ENCODE measurements around the gene LCE3A. TPM values are rescaled to one million over a fixed set of nuclear protein-coding genes. Genes with fewer than 3 reads are reported as not detected.

Gene LCE3A
- total RNA-seq, 1 experiment from 2014 or later: not detected

DNA sequence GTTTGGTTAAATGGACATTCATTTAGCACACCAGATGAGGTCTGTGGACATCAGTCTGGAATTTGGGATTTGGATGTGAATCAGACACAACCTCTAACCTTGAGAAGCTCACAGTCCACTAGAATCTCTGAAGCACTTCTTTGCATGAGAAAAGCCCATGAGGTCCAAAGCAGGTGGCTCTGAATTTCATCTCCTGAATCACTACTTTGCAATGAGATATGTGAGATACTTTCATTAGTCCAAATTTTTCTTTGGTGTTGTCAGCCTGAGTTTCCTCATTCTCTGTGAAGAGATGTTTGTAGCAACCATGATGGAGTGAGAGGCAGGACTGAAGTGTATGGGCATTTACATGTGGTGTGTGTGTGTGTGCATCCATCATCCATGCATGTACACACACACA lies 23.8 kb upstream of the LCE3A start:
- Histone ChIP-seq H3K27me3 (ENCODE audit: insufficient read depth, low read length) (peaks cover 46% of the 10 kb centered on the region), H3K4me2 (ENCODE audit: low read length) (no peak overlapping the region), H4K20me1 (ENCODE audit: insufficient read depth) (no peaks in the 10 kb centered on the region), H3K9me3 (ENCODE audit: control insufficient read depth in 1 of 2, insufficient read depth in 1 of 2, low read depth in 1 of 2, low read length in 2 of 2) (no peaks in the 10 kb centered on the region), H3K9ac (ENCODE audit: low read length) (no peak overlapping the region), H3K4me3 (replicated peaks in 1 of 2; ENCODE audit: low read depth in 1 of 2, low read length in 2 of 2) (no peak overlapping the region), H2AFZ (ENCODE audit: low read depth, low read length, poor library complexity, severe bottlenecking) (no peak overlapping the region), H3K27ac (ENCODE audit: low read depth, low read length) (no peak overlapping the region), H3K36me3 (ENCODE audit: control insufficient read depth in 1 of 2, insufficient read depth in 2 of 2, low read length in 2 of 2) (no peaks in the 10 kb centered on the region), H3K79me2 (ENCODE audit: insufficient read depth, low read length) (no peaks in the 10 kb centered on the region), H3K9me2 (ENCODE audit: insufficient read depth) (no peaks in the 10 kb centered on the region), H3K4me1 (ENCODE audit: control insufficient read depth in 1 of 2, insufficient read depth in 2 of 2, low read length in 2 of 2) (no peaks in the 10 kb centered on the region)
- POLR2A ChIA-PET: no interaction called here
- TF ChIP-seq POLR2AphosphoS5 (IDR thresholded peaks at IDR 0.05; ENCODE audit: low read depth, low read length) (no peak), TCF7L2 (IDR thresholded peaks at IDR 0.05; ENCODE audit: borderline replicate concordance, extremely low read depth, insufficient read depth, insufficient read length) (no peak), SIN3A (IDR thresholded peaks at IDR 0.05; ENCODE audit: low read depth) (no peak), ZFX (IDR thresholded peaks at IDR 0.05) (no peak), EGR1 (IDR thresholded peaks at IDR 0.05; ENCODE audit: low read depth) (no peak), ELF1 (IDR thresholded peaks at IDR 0.05; ENCODE audit: borderline replicate concordance, low read depth) (no peak), POLR2A (IDR thresholded peaks at IDR 0.05; ENCODE audit: borderline replicate concordance, extremely low read depth, insufficient read depth, insufficient read length) (no peak), RAD21 (IDR thresholded peaks at IDR 0.05; ENCODE audit: low read depth) (no peak), YY1 (IDR thresholded peaks at IDR 0.05; ENCODE audit: extremely low read depth, insufficient replicate concordance, low read depth, low read length) (no peak), EZH2phosphoT487 (IDR thresholded peaks at IDR 0.05; ENCODE audit: borderline replicate concordance) (no peak), JUND (IDR thresholded peaks at IDR 0.05) (no peak), SRF (IDR thresholded peaks at IDR 0.05; ENCODE audit: low read depth) (no peak)
- TF ChIP-seq, protein P1, sequence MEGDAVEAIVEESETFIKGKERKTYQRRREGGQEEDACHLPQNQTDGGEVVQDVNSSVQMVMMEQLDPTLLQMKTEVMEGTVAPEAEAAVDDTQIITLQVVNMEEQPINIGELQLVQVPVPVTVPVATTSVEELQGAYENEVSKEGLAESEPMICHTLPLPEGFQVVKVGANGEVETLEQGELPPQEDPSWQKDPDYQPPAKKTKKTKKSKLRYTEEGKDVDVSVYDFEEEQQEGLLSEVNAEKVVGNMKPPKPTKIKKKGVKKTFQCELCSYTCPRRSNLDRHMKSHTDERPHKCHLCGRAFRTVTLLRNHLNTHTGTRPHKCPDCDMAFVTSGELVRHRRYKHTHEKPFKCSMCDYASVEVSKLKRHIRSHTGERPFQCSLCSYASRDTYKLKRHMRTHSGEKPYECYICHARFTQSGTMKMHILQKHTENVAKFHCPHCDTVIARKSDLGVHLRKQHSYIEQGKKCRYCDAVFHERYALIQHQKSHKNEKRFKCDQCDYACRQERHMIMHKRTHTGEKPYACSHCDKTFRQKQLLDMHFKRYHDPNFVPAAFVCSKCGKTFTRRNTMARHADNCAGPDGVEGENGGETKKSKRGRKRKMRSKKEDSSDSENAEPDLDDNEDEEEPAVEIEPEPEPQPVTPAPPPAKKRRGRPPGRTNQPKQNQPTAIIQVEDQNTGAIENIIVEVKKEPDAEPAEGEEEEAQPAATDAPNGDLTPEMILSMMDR (IDR thresholded peaks at IDR 0.05 in 2 of 3, conservative IDR thresholded peaks at IDR 0.05 in 1 of 3; ENCODE audit: borderline replicate concordance in 1 of 3, insufficient read depth in 1 of 3, low read depth in 2 of 3, low read length in 2 of 3): no peak
- TF ChIP-seq, protein P2, sequence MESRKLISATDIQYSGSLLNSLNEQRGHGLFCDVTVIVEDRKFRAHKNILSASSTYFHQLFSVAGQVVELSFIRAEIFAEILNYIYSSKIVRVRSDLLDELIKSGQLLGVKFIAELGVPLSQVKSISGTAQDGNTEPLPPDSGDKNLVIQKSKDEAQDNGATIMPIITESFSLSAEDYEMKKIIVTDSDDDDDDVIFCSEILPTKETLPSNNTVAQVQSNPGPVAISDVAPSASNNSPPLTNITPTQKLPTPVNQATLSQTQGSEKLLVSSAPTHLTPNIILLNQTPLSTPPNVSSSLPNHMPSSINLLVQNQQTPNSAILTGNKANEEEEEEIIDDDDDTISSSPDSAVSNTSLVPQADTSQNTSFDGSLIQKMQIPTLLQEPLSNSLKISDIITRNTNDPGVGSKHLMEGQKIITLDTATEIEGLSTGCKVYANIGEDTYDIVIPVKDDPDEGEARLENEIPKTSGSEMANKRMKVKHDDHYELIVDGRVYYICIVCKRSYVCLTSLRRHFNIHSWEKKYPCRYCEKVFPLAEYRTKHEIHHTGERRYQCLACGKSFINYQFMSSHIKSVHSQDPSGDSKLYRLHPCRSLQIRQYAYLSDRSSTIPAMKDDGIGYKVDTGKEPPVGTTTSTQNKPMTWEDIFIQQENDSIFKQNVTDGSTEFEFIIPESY (IDR thresholded peaks at IDR 0.05; ENCODE audit: extremely low read depth, insufficient replicate concordance, low read length): no peak
- TF ChIP-seq, protein P3, sequence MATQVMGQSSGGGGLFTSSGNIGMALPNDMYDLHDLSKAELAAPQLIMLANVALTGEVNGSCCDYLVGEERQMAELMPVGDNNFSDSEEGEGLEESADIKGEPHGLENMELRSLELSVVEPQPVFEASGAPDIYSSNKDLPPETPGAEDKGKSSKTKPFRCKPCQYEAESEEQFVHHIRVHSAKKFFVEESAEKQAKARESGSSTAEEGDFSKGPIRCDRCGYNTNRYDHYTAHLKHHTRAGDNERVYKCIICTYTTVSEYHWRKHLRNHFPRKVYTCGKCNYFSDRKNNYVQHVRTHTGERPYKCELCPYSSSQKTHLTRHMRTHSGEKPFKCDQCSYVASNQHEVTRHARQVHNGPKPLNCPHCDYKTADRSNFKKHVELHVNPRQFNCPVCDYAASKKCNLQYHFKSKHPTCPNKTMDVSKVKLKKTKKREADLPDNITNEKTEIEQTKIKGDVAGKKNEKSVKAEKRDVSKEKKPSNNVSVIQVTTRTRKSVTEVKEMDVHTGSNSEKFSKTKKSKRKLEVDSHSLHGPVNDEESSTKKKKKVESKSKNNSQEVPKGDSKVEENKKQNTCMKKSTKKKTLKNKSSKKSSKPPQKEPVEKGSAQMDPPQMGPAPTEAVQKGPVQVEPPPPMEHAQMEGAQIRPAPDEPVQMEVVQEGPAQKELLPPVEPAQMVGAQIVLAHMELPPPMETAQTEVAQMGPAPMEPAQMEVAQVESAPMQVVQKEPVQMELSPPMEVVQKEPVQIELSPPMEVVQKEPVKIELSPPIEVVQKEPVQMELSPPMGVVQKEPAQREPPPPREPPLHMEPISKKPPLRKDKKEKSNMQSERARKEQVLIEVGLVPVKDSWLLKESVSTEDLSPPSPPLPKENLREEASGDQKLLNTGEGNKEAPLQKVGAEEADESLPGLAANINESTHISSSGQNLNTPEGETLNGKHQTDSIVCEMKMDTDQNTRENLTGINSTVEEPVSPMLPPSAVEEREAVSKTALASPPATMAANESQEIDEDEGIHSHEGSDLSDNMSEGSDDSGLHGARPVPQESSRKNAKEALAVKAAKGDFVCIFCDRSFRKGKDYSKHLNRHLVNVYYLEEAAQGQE (IDR thresholded peaks at IDR 0.05; ENCODE audit: low read depth): no peak
- TF ChIP-seq, protein P4, sequence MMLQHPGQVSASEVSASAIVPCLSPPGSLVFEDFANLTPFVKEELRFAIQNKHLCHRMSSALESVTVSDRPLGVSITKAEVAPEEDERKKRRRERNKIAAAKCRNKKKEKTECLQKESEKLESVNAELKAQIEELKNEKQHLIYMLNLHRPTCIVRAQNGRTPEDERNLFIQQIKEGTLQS (IDR thresholded peaks at IDR 0.05): no peak
- DNase-seq (ENCODE audit: low read depth, low spot score) (no peak), ATAC-seq (no peak)
- RAD21 ChIA-PET (ENCODE audit: low non-redundant PET in 1 of 2, low total read pairs in 2 of 2, uncharacterized antibody in 2 of 2, unreplicated experiment in 2 of 2): no interaction called here
- BruUV-seq (replicated peaks): no TSS peak
- CTCF ChIA-PET: no interaction called here
- intact Hi-C loops (cut with micrococcal nuclease): no loop called here

Measured in HCT116 (cell line).